CD4-positive, alpha-beta T cell treated with Interleukin-2 at 100 ng/mL for 4 hours (primary cell): Measurements from ENCODE around the gene KCNJ10.

Experiments used
- DNase-seq: peaks from one replicate; pipeline ENCODE4 v3.0.0-alpha.2; 2020; ENCODE audit warnings: low spot score

Gene KCNJ10

GRCh38 chr1:159962176-159962575 is 107.8 kb downstream of the KCNJ10 start:
- DNase-seq = no peak

GRCh38 chr1:159961636-159962035 is 108.3 kb downstream of the KCNJ10 start:
- no peak for DNase-seq

- no peak for DNase-seq
Measured at GRCh38 chr1:159960721-159961381, 109.1 kb downstream of the KCNJ10 start.

GRCh38 chr1:159959451-159959850 is 110.5 kb downstream of the KCNJ10 start:
- DNase-seq = no peak

- no peak for DNase-seq
Measured at GRCh38 chr1:159958719-159959380, 111.1 kb downstream of the KCNJ10 start.

- DNase-seq = no peak
Measured at GRCh38 chr1:159957824-159958268, 112.1 kb downstream of the KCNJ10 start.

- no peak for DNase-seq
Measured at GRCh38 chr1:159955456-159955855, 114.5 kb downstream of the KCNJ10 start.

GRCh38 chr1:159953536-159954515 is 116.1 kb downstream of the KCNJ10 start, which contains the start of gene SLAMF9:
Gene SLAMF9, minus strand, starts transcription at chr1:159954237. Its CDS starts 100 bp downstream, at chr1:159954137.
- no peak for DNase-seq

GRCh38 chr1:159952932-159953331 is 117.0 kb downstream of the KCNJ10 start:
- DNase-seq = no peak

- DNase-seq = no peak
Measured at GRCh38 chr1:159951551-159951950, 118.4 kb downstream of the KCNJ10 start.

- DNase-seq = no peak
Measured at GRCh38 chr1:159951016-159951415, 118.9 kb downstream of the KCNJ10 start.

GRCh38 chr1:159949981-159950381 is 120.0 kb downstream of the KCNJ10 start:
- no peak for DNase-seq

GRCh38 chr1:159949123-159949522 is 120.8 kb downstream of the KCNJ10 start:
- DNase-seq = no peak
